Chondrocyte (in vitro differentiated cells): ENCODE data around the gene SKOR1. TPM values are rescaled to one million over a fixed set of nuclear protein-coding genes. Genes with fewer than 3 reads are reported as not detected.

Experiments used
- DNase-seq: peaks from one replicate; pipeline ENCODE4 v3.0.0; 2021; ENCODE audit warnings: mixed read lengths, low spot score
- H3K27ac Mint-ChIP-seq: one replicate; pipeline ENCODE4 v1.8.0; 2021; ENCODE audit warnings: mild to moderate bottlenecking, moderate library complexity, mixed read lengths; ENCODE audit not compliant: unreplicated experiment
- H3K27me3 Mint-ChIP-seq: 2 replicates; pipeline ENCODE4 v1.8.0; 2021; ENCODE audit warnings: low read depth, mixed read lengths
- H3K36me3 Mint-ChIP-seq: 2 replicates; pipeline ENCODE4 v1.8.0; 2021; ENCODE audit warnings: low read depth, mixed read lengths
- H3K4me1 Mint-ChIP-seq: 2 replicates; pipeline ENCODE4 v1.8.0; 2021; ENCODE audit warnings: low read depth, mild to moderate bottlenecking, mixed read lengths
- H3K4me3 Mint-ChIP-seq: one replicate; pipeline ENCODE4 v1.8.0; 2021; ENCODE audit warnings: mild to moderate bottlenecking, moderate library complexity, mixed read lengths; ENCODE audit not compliant: unreplicated experiment
- H3K9me3 Mint-ChIP-seq: 2 replicates; pipeline ENCODE4 v1.8.0; 2021; ENCODE audit warnings: low read depth, mixed read lengths
- total RNA-seq: library from RNA; stranded (reverse); gene quantifications from 3 replicates; pipeline ENCODE4 v1.2.1, GENCODE V29; 2021
- TF ChIP-seq, protein P1 (sequence below): fragments of 200-600 bp; sonication (generic); IDR thresholded peaks from 2 replicates; pipeline ENCODE4 v1.5.0; 2021; ENCODE audit warnings: antibody characterized with exemption, mild to moderate bottlenecking, moderate library complexity

SKOR1 gene
- total RNA-seq, 1 donor from 2014 or later, result 0.22 TPM

DNA sequence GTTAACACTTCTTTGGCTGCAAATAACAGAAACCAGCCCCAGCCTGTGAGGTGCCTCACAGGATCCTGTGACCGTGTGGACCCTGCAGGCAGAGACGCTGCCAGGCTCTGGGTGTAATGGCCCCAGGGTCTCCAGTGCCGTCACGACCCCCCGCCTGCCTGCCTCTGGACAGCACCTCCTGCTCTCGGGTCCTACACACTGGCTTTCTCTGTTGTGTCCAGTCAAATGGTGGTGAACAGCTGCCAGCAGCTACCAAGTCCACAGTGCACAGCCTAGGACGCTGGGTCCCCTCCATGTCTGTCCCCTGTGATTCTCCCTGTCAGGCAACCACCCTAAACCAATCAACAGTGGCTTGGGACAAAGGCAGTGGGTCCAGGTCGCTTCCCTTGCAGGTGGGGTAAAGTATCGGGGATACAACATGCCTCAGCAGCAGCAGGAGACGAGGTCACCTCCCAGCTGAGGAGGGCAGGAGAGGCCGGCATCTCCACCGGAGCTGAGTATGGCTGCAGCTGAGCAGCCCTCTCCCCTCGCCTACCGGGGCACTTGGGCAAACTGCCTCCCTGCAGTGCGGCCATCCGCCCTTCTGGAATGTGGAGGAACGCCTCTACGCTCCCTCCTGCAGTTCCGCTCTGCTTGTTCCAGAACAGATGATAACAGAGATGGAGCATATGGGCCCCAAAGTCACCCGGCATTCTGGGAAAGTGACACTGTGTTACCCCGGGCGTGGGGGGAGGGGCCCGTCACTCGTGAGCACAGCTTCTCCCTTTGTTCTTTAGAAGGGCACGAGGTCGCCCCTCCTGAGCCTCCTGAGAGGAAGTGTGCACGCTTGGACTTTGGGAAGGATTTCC, 21.1 kb upstream of the SKOR1 start:
- DNase-seq, result peak; percentile 68
- Mint-ChIP-seq H3K27ac (no peak overlapping the region), H3K27me3 (no peaks in the 10 kb centered on the region), H3K4me3 (no peak overlapping the region), H3K4me1 (no peaks in the 10 kb centered on the region), H3K9me3 (no peaks in the 10 kb centered on the region), H3K36me3 (peaks cover 9% of the 10 kb centered on the region)
- TF ChIP-seq, protein P1, sequence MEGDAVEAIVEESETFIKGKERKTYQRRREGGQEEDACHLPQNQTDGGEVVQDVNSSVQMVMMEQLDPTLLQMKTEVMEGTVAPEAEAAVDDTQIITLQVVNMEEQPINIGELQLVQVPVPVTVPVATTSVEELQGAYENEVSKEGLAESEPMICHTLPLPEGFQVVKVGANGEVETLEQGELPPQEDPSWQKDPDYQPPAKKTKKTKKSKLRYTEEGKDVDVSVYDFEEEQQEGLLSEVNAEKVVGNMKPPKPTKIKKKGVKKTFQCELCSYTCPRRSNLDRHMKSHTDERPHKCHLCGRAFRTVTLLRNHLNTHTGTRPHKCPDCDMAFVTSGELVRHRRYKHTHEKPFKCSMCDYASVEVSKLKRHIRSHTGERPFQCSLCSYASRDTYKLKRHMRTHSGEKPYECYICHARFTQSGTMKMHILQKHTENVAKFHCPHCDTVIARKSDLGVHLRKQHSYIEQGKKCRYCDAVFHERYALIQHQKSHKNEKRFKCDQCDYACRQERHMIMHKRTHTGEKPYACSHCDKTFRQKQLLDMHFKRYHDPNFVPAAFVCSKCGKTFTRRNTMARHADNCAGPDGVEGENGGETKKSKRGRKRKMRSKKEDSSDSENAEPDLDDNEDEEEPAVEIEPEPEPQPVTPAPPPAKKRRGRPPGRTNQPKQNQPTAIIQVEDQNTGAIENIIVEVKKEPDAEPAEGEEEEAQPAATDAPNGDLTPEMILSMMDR, result no peak

DNA sequence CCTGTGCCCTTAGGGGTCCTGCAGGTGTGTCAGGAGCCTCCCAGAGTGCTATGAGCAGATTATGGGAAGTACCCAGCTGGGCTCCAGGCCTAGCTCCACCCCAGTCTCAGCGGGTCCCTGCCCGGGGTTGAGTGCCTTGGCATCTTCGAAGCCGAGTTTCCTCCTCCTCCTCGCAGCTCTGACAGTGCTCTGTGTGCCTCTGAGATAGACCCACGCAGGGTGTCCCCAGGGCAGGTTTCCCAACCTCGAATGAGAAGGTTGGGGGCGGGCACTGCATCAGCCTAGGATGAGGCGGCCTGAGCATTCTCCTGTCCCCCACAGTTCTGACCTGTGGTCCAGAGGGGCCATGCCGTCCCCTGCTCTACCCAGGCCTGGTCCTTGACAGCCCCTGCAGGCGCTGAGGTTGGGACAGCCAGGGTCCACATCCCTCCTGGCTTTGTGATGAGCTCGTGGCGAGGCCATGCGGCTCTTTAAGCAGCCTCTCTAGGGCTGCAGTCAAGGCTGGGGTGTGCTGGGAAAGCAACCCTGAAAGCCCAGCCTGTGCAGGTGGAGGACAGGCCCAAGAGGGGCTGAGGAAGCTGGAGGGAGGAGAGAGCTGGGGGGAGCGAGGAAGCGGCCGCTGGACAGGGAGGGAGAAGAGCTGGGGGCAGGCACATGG, 20.2 kb upstream of the SKOR1 start:
- Mint-ChIP-seq H3K9me3 (no peaks in the 10 kb centered on the region), H3K27ac (no peak overlapping the region), H3K36me3 (peaks cover 9% of the 10 kb centered on the region), H3K4me1 (no peaks in the 10 kb centered on the region), H3K4me3 (no peak overlapping the region), H3K27me3 (no peaks in the 10 kb centered on the region)
- TF ChIP-seq, protein P1, result no peak
- DNase-seq, result peak; percentile 75

DNA sequence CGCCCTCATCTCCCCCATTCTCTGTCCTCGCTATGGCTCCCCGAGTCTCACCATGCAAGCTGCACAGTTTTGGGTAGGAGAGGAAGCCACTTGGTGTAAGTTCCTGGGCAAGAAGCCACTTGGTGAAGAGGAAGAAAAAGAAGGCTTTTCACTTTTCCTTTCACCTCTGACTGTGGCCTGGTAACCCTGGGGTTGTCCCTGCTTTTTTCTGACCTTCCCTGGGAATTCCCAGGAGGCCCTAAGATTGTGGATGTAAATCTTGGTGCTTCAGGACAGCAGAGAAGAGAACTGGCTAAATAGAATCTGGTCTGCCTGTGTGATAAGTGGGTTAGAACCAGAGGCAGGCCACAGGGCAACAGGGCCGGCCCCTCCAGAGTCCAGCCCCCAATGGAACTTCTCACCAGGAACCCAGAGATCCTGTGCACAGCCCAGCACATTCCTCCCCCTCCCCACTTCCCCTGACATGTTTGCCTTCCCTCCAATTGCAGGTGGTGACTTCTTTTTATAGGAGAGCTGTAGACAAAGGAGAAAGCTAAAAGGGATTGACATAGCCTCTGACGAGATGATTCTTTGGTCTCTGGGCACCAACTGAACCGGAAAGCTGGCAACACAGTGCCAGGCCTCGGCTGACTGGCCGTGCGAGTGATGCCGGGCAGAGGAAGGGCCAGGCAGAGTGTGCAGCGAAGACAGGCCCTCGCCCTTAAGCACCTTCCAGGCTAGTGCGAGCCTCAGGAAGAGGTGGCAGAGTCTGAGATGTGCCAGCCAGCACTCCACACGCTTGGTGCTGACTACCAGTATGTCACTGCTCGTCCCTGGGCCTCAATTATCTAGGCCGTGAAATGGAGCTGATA, 19.4 kb upstream of the SKOR1 start:
- peaks cover 9% of the 10 kb centered on the region for H3K36me3 Mint-ChIP-seq
- no peaks in the 10 kb centered on the region for H3K27me3 Mint-ChIP-seq
- no peak overlapping the region for H3K27ac Mint-ChIP-seq
- H3K4me1 Mint-ChIP-seq, result no peaks in the 10 kb centered on the region
- peak; percentile 59 for DNase-seq
- TF ChIP-seq, protein P1, result no peak
- H3K4me3 Mint-ChIP-seq, result no peak overlapping the region
- H3K9me3 Mint-ChIP-seq, result no peaks in the 10 kb centered on the region

DNA sequence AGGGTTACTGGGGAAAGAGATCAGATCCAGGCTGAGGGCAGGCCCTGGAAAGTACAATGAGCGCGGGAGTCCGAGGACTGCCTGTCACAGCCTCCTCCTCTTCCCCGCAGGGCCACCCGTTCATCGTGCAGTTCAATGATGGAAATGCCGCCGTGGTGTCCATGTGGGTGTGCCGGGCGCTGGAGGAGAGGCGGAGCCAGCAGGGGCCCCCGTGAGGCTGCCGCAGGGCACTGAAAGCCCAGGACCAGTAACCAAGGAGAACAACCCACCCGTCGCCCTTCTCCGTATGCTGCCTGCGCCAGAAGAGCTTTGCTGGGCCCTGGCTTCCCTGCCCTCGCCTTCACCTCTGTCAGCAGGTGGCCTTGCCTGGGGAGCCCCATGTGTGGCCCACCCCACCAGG, 18.8 kb upstream of the SKOR1 start:
- H3K27ac Mint-ChIP-seq, result no peak overlapping the region
- no peaks in the 10 kb centered on the region for H3K4me1 Mint-ChIP-seq
- H3K9me3 Mint-ChIP-seq, result no peaks in the 10 kb centered on the region
- H3K4me3 Mint-ChIP-seq, result no peak overlapping the region
- TF ChIP-seq, protein P1, result no peak
- no peaks in the 10 kb centered on the region for H3K27me3 Mint-ChIP-seq
- DNase-seq, result peak; percentile 85
- peaks cover 9% of the 10 kb centered on the region for H3K36me3 Mint-ChIP-seq

DNA sequence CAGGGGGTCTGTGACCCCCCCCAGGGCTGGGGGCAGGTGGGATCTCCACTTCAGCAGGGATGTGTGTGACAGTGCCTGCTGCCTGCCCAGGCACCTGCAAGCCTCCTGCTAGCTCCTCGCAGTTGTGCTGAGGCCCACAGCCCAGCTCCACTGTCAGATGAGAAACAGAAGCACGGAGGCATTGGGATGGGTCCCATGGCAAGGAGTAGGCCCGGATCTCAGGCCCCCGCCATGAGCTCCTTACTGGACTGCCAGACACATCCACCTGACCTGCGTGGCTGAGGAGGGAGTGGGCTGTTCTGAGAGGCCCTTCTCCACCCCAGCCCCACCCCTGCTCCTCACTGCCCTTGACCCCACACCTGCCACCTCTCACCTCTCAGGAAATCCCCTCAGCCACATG, 18.2 kb upstream of the SKOR1 start:
- no peak overlapping the region for H3K4me3 Mint-ChIP-seq
- no peaks in the 10 kb centered on the region for H3K27me3 Mint-ChIP-seq
- H3K9me3 Mint-ChIP-seq, result no peaks in the 10 kb centered on the region
- no peaks in the 10 kb centered on the region for H3K4me1 Mint-ChIP-seq
- TF ChIP-seq, protein P1, result no peak
- H3K27ac Mint-ChIP-seq, result no peak overlapping the region
- H3K36me3 Mint-ChIP-seq, result peaks cover 9% of the 10 kb centered on the region
- peak; percentile 59 for DNase-seq
